CD4-positive, alpha-beta T cell treated with Interleukin-12 subunit alpha and Interleukin-12 subunit beta, for 1 hour (primary cell): ENCODE data around the gene CIB4.

Experiments used
- DNase-seq: peaks from one replicate; pipeline ENCODE4 v3.0.0-alpha.2; 2020

CIB4 gene

DNA sequence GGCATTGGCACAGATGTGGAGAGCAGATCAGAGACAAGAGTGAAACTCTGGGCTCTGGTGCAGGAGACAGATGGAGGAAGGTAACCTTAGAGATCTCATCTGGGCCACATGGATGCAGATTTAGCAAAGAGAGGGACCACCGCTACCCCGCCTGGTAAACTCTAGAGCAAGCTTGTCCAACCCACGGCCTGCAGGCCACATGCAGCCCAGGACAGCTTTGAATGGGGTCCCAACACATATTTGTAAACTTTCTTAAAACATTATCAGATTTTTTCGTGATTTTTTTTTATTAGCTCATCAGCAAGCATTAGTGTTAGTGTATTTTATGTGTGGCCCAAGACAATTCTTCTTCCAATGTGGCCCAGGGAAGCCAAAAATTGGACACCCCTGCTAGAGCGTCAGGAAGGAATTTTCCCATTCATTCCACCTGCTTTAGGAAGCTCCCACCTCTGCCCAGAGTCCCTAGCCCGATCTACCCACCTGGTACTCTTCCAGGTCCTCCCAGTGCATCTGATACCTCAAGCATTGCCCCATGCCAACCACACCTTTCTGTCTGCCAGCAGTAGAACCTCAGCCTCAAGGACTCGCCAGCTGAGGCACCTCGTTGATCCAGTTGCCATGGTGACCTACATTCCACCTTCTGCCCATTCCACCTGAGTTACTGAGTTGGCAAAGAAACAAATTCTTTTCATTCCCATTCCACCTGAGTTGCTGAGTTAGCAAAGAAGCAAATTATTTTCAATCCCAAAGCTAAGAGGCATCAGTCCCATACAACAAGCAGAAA lies at the start of gene CIB4:
Gene CIB4 (minus strand): TSS at position 586 of the 784 bp plus-strand sequence. CDS start 52 bp downstream, at position 534.
- no peak for DNase-seq

GRCh38 chr2:26687801-26688200 lies 46.6 kb upstream of the CIB4 start:
- DNase-seq = no peak

DNA sequence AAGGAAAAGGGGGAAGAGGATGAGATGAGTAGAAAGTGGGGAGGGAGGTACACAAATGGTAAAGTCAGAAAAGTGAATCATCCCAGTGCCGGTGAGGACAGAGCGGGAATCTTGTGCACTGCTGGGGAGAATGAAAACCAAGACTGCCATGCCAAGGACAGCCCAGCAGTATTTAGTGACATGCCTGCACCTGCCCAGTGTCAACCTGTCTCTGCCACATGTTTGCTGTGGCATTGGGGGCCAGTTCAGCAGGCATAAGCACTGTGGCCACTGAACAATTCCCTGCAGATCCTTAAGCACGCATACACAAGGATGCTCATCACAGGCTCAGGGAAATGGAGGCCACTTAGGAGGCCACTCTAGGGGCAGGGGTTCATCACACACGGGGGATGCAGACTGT lies 46.2 kb upstream of the CIB4 start:
- no peak for DNase-seq

DNA sequence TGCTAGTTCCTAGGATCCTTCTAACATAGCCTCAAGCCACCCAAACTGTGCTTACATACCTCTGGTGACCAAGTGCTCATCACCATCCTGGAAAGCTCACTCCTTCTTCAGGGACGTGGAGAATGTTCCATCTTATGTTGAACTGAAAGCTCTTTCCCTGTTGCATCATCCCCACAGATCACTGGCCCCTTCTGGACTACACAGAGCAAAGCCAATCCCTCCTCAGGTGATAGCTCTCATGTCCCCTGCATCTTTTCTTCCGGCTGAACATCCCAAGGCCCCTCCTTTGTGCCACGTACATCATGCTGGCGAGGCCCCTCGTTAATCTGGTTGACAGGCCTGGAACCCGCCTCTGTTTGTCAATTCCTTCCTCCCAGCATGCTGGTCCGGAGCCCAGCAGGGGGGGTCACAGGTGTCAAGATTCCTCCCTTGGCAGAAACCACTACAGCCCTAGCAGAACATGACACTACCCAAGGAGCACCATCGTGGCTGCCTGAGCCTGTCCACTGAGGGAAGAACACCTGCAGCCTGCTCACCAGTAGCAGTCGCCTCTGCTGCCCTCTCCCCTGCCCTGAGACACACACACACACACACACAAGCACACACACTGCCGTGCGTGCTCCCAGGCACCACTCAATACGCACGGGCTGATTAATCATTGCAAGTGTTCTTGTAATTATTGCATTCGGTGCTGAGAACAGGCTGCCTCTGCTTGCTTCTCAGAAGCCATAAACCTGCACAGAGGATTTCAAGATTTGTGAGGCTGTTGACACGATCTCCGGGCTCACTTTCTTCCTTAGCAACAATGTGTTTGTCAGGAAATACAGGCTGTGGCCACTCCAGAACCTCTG lies 45.0 kb upstream of the CIB4 start:
- no peak for DNase-seq

- DNase-seq = no peak
Measured at GRCh38 chr2:26685341-26685740, 44.2 kb upstream of the CIB4 start.

- DNase-seq = no peak
Measured at GRCh38 chr2:26683583-26683982, 42.4 kb upstream of the CIB4 start.

DNA sequence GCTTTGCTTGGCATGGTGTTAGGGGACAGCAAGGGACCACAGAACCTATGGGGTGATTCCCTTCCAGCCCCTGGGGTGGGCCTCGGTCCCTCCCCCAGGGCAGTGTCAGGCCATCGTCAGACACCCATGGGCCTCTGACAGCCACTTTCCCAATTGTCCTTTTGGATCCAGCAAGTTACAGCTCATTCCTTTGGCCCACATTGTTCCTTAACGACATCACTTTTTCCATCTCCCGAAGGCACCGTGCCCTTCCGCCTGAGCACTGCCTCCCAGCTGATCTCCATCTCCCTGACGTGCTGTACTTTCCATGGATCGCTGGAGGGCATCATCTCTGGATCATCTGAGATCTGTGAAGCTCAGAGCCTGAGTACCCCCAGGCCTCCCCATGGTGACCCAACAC lies 41.0 kb upstream of the CIB4 start:
- no peak for DNase-seq

GRCh38 chr2:26681656-26682055 lies 40.5 kb upstream of the CIB4 start:
- no peak for DNase-seq

GRCh38 chr2:26679867-26680266 lies 38.7 kb upstream of the CIB4 start:
- no peak for DNase-seq

DNA sequence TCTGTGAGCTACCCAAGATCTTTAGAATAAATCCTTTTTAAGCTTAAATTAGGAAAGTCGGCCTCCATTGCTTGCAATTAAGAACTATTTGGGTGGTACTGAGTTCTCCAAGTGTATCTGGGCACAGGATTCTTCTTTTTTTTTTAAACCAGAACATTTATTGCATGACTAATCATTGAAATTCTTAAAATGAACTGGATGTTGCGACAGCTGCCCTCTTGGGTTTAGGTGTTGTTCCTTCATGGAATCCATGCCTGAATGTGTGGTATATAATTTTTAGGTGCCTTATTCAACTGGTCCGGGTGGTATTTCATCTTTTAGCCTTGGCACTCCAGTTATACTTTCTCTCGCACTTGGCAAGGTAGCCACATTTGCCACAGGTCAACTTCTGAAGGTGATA lies 36.9 kb upstream of the CIB4 start:
- DNase-seq = no peak

GRCh38 chr2:26675651-26676255 lies 34.6 kb upstream of the CIB4 start:
- no peak for DNase-seq

DNA sequence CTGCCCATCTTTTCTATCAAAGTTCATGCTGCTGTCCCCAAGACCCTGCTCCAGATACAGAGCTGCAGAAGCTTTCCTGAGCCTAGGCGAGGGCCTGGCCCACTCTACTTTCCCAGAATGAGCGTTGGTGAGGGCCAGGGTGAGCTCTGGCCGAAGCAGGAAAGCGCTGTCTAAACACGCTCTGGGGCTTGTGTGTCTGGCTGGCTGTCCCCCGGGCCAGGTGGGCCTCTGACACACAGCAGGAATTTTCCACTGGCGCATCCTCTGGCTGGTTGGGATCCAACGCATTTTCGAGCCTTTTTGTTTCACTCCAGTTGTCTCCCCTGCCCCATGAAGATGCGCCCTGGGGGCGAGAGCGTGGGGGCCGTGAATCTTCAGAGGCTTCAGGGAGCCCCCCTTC lies 33.6 kb upstream of the CIB4 start:
- DNase-seq = no peak

DNA sequence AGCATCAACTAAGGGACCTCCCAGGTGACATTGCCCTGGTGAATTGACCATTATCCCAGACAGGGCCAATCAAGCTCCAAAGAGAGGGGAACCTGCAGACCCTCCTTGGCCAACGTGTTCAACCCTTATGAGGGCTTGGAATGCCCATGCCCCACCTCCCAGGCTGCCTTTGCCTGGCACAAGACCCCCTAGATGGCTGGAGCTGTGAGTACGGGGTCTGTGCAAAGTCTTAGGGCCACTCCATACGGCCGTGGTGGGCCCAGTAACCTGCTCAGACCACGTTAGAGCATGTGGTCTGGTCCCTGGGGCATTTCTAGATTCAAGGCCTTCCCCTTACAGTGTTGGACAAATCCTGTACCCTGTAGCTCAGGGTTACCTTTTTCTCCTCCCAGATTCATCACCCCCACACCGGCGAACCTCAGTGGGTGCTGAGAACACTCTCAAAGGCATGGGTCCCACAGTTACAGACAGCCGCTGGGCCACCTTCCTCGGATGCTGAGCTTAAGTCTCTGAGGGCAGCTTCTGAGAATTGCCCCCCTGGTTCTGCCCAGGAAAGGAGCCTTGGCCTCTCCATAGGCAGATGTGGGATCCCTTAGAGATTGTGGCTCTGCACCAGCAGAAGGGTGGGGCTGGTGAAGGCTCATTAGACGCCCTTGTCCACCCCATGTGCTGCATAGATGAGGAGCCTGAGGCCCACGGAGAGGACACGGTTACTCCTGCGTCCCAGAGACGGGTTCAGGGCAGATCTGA lies 33.0 kb upstream of the CIB4 start:
- DNase-seq = no peak

DNA sequence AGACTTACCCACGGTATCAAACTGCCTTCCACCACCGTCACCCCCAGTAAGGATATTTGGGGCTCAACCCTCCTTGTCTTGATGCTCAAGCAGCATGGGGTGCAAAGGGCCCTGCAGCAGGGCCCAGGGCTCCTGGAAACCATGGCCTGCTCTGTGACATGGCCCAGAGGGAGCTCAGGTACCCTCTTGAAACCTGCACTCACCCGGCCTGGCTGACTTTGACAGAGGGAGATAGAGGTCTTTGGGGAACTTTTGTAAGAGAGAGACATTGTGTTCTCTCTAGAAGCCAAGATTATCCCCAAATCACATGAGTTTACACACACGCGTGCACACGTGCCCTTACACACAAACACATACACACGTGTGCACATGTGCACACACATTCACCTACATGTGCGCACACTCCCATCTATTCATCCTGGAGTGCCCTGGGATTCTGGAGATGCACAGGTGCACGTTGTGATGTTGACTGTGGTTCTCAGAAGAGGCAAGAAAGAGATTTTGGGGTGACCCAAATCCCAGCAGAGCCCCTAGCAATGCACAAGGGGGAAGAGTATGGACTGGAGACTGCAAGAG lies 31.7 kb upstream of the CIB4 start:
- no peak for DNase-seq

DNA sequence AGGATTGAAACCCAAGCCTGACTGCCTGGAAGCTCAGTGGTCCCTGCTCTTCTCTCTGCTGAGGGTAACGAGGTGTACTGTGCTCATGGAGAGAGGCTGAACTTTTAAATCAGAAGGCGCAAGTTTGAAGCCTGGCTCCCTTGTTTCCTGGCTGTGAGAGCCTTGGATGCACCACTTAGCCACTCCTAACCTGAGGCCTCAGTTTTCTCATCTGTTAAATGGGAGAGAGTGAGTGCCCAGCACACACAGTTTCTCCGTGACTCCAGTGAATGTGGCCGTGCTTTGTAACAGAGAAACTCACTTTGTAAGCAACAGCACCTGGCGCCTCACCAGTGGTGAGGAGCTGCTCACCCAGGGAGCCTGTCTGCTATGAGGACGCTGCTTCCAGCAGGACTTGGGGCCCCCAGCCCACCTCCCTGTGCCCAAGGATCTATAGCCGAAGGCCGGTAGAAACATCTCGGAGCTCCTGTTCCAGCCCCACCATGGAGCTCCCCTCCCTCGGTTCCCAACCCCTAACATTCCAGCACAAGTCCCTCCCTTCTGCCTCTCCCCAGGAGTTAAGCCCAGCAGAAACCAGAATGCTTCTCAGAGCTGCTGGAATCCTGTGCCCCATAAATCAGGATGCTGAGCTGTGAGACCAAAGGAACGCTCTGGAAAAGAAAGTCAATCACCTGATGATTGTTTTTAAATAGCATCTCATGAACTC lies 31.1 kb upstream of the CIB4 start:
- no peak for DNase-seq

- DNase-seq = no peak
Measured at GRCh38 chr2:26671691-26672090, 30.5 kb upstream of the CIB4 start.

- no peak for DNase-seq
Measured at GRCh38 chr2:26670931-26671460, 29.8 kb upstream of the CIB4 start.

- DNase-seq = no peak
Measured at GRCh38 chr2:26670171-26670570, 29.0 kb upstream of the CIB4 start.

DNA sequence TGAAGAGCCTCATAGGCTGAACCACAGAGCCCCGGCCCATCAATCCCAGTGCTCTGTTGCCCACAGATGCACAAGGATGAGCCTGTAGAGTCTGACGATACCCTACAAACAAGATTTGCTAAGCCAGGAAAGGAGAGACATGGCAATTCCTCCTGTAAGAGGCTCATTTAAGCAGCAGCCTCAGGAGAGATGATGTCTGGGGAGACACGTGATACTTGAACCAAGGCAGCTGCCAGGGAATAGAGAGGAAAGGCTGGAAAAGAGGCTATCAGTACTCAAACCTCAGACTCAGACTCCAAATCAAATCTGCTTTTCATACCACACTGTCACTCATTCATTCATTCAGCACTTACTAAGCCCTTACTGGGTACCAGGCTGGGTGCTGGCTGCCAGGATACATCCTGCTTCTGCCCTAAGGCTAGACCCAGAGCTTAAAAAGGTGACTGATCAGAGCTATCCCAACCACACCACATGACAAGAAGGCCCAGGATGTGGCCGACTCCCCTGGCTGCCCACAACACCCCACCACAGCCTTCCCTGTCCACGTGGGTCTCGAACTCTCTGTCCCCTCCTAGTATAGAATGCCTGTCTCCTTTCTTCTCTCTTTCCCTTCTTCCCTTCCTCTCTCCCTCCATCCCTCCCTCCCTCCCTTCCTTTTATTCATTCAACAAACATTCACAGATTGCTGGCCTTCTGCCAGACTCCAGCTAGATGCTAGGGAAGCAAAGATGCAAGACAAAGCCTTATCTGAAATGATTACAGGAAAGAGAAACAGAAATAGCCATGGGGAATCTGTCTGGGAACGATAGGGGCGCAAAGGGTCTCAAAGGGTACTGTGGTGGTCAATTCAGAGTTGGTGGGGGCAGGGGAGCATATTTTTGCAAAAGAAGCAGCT lies 27.9 kb upstream of the CIB4 start:
- DNase-seq = no peak

GRCh38 chr2:26668041-26668440 lies 26.9 kb upstream of the CIB4 start:
- DNase-seq = no peak

GRCh38 chr2:26666671-26667070 lies 25.5 kb upstream of the CIB4 start:
- DNase-seq = no peak
